GM18508 (cell line): ENCODE results near the gene CCT7.
"Not testable (repeated sequence)": the region's sequence is repeated elsewhere in the genome, so short reads cannot be mapped to it uniquely, and the experiment has no call there.

Experiments used
- ATAC-seq: cut with Tn5 transposase; IDR thresholded peaks from one replicate; pipeline ENCODE4 v1.9.1; 2021; ENCODE audit warnings: moderate number of reproducible peaks; ENCODE audit not compliant: insufficient read depth, unreplicated experiment

CCT7 gene

DNA sequence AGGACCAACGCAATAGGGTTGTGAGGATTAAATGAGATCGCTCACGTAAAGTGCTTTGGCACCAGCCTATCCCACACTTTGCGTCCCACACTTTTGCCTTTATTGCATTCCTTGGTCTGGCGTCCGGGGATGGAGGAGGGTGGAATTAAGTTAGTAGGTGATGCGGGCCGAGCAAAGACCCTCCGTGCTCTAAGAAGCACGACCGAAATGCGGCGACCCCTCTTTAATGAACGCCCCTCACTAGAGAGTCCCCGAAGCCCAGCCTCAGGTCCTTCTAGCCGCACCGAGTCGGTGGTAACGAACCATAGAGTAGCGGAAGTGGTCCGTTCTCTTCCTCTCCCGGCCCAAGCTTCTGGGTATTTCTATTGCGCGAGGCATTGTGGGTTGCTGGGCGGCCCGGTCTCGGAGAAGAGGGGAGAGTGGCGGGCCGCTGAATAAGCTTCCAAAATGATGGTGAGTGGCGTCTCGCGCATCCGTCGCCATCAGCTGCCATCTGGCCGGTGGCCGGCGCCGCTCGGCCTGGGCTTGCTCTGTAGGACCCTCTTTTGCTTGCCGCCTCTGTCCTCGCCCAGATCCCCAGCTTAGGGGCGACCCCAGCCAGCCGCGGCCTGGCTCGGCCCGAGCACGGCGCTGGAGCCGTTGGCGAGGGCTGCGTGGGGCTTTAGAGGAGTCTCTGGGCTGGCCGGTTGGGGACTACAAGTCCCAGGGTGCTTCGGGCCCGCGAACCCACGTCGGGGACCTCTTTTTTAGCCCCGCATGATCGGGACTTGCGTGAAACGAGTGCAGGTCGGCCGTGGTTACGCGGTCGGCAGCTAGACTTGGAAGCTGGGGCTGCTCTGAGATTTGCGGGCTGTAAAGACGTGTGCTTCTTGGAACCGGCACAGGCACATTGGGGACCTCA is at the start of gene CCT7:
Gene CCT7 (plus strand): TSS at position 377 of the 901 bp plus-strand sequence. CDS start 71 bp downstream, at position 448.
- ATAC-seq: peak; percentile 39

- no peak for ATAC-seq
These were observed 48.1 kb upstream of the CCT7 start for GRCh38 chr2:73185965-73186364.

- ATAC-seq: no peak
These were observed 46.6 kb upstream of the CCT7 start for GRCh38 chr2:73187549-73187948.

GRCh38 chr2:73197579-73197978 is 36.5 kb upstream of the CCT7 start:
- no peak for ATAC-seq

GRCh38 chr2:73200281-73200680 is 33.8 kb upstream of the CCT7 start:
- not testable (repeated sequence) for ATAC-seq

DNA sequence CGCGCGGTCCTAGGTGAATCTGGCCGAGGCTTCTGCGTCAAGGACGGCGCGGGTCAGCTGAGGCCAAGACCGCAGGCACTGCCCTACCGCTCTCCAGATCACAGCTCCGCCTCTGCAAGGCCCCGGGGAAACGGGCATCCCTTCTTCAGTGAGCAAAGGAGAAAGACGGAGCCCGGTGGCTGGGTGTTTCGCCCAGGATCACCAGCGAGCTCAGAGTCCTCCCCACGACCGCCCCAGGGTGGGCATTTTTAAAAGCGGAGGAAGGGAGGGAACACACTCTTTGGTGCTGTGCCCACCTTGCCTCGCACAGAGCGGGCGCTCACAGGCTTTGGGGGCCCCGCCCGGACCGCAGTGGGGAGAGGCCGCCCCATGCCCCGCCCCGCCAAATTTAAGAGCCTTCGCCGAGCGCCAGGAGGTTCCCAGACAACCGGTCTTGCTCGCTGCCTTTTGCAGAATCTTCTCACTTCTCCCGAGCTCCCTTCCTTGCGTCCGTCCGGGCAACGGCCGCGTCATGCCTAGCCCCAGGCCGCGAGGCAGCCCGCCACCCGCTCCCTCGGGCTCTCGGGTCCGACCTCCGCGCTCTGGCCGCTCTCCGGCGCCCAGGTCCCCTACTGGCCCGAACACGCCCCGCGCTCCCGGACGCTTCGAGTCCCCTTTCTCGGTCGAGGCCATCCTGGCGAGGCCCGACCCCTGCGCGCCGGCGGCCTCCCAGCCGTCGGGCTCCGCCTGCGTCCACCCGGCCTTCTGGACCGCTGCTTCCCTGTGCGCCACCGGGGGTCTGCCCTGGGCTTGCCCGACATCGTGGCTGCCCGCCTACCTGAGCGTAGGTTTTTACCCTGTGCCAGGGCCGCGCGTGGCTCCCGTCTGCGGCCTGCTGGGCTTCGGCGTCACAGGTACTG is 31.7 kb upstream of the CCT7 start, which contains the start of gene NOTO:
Gene NOTO (plus strand): TSS at position 419 of the 899 bp plus-strand sequence. CDS start 93 bp downstream, at position 512.
- ATAC-seq: no peak

DNA sequence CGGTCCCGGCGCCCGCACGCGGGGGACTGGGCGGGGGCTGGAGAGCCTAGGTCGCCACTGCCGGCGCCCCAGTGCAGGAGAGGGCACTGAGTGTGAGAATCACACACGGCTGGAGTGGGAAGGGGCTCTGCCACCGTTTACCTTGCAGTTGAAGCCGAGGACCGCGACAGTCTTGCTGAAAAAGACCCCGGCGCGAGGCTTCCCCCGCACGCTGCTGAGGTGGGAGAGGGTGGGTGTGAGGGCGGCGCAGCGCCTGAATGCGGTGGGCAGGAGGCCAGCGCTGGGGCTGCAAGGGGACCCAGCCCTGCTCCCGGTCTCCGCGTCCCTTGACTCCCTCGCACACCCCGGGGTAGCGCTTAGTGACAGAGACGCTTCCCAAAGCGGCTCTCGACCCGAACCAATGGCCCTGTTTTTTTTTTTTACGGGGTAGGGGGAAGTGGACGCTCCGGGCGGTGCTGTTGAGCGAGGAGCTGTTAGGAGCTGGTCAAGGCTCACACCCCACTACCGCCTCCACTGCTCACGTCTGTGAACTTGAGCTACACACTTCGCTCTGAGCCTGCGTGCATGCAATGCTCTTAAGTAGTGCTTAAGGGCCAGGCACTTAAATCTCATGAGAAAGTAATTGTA is 30.9 kb upstream of the CCT7 start:
- ATAC-seq: no peak

DNA sequence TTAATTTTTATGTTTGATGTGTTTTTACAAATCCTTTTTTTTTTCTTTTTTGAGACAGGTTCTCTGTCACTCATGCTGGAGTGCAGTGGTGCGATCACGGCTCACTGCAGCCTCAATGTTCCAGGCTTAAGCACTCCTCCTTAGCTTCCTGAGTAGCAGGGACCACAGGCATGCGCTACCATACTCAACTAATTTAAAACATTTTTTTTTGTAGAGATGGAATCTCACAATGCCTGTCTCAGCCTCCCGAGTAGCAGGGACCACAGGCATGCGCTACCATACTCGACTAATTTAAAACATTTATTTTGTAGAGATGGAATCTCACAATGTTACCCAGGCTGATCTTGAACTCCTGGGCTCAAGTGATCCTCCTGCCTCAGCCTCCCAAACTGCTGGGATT is 28.5 kb upstream of the CCT7 start:
- no peak for ATAC-seq

GRCh38 chr2:73208258-73208657 is 25.9 kb upstream of the CCT7 start:
- ATAC-seq: no peak

GRCh38 chr2:73210019-73210418 is 24.1 kb upstream of the CCT7 start:
- no peak for ATAC-seq

DNA sequence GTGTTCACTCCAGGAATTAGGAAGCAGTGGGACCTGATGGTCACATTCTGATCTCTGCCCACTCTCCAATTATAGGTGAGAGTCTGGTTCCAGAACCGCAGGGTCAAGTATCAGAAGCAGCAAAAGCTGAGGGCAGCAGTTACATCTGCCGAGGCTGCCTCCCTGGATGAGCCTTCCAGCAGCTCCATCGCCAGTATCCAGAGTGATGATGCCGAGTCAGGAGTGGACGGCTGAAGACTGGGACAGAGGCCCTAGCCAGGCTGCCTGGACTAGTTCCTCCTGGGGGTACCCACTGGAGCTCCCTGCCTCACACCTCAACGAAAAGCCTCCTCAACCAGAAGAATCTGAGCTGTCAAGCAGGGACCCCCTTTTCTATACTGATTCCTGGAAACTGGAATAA is 23.4 kb upstream of the CCT7 start:
- ATAC-seq: no peak

DNA sequence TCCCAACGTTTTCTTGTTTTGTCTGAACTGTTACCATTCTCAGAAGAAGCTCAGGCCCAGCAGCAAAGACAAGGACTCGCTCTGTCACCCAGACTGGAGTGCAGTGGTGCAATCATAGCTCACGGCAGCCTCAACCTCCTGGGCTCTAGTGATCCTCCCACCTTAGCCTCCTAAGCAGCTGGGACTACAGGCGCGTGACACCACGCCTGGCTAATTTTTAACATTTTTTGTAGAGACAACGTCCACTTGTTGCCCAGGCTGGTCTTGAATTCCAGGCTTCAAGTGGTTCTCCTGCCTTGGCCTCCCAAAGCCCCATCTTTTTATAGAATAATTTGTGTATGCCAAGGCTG is 22.0 kb upstream of the CCT7 start:
- no peak for ATAC-seq

- ATAC-seq: peak; percentile 43
These were observed 21.5 kb upstream of the CCT7 start for GRCh38 chr2:73212448-73213176.

- ATAC-seq: peak; percentile 67
These were observed 19.7 kb upstream of the CCT7 start, which contains the start of gene SMYD5 for GRCh38 chr2:73214120-73215035. TSS of gene SMYD5 (plus strand) at chr2:73214245. CDS start at chr2:73214267, 22 bp downstream.

GRCh38 chr2:73215254-73215653 is 18.9 kb upstream of the CCT7 start:
- no peak for ATAC-seq

DNA sequence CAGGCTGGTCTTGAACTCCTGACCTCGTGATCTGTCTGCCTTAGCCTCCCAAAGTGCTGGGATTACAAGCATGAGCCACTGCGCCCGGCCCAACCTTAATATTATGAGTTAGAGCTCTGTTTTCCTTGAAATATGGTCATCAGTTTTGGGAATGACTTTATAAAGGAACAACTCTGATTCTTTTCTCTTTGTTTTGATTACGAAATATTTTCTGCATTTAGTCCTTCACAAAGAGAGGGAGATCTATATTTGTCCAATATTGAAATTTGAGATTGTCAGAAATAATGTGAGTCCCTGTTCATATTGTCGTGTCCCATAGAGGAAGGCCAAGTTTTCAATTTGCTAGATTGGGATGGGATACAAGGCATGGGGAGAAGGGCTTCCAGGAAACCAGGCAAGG is 16.9 kb upstream of the CCT7 start:
- ATAC-seq: no peak

- no peak for ATAC-seq
These were observed 16.3 kb upstream of the CCT7 start for GRCh38 chr2:73217826-73218225.

- no peak for ATAC-seq
These were observed 15.8 kb upstream of the CCT7 start for GRCh38 chr2:73218298-73218697.

- ATAC-seq: no peak
These were observed 10.3 kb upstream of the CCT7 start for GRCh38 chr2:73223821-73224220.
